Uterus (tissue), 2 donors: ENCODE measurements around the gene TMEM115.

Experiments used
- POLR2A ChIP-seq, 2 donors: fragments of 450-650 bp; IDR thresholded peaks; one replicate each; pipeline ENCODE4 v1.6.1; 2016; ENCODE audit warnings: antibody characterized with exemption in 2 of 2, mild to moderate bottlenecking in 1 of 2, moderate library complexity in 1 of 2
- TF ChIP-seq, protein P1 (sequence below), 4 experiments: fragments of 200-600 bp in 2 of 4; fragments of 450-650 bp in 2 of 4; sonication (generic) in 2 of 4; IDR thresholded peaks; one replicate each; pipeline ENCODE4 v1.5.1; 2016 to 2019; ENCODE audit warnings: antibody characterized with exemption in 4 of 4, mild to moderate bottlenecking in 2 of 4, moderate library complexity in 1 of 4

DNA sequence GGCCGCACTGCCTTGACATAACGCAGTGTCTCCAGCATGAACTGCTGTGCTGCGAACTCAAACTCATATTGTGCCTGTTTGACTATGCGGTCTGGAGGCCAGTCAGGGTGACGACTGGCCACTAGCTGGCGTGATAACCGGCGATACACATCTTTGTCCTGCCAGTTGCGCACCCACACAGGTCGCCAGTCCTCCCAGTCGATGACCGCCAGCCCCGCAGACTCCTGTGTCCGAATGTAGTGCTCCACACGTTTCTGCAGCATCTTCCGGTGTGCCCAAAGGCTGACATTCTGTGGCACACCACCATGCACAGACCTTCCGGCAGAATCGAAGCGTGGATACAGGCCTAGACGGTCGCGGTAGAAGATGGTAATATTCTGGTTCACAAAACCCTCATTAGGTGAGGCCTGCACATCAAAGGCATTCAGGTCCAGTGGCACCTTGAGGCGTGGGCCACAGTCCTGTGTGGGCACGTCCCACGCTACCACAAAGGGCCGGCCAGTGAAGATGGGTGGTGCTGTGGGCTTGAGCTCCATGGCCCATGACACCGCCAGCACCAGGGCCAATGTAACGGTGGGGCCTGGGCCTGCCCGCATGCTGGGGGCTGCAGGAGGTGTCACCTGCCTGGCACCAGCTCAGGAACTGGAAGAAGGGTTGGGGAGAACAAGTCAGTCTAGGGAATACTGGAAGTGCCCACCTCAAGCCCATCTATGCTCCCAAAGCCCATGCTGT lies 39.3 kb downstream of the TMEM115 start:
- TF ChIP-seq, protein P1, sequence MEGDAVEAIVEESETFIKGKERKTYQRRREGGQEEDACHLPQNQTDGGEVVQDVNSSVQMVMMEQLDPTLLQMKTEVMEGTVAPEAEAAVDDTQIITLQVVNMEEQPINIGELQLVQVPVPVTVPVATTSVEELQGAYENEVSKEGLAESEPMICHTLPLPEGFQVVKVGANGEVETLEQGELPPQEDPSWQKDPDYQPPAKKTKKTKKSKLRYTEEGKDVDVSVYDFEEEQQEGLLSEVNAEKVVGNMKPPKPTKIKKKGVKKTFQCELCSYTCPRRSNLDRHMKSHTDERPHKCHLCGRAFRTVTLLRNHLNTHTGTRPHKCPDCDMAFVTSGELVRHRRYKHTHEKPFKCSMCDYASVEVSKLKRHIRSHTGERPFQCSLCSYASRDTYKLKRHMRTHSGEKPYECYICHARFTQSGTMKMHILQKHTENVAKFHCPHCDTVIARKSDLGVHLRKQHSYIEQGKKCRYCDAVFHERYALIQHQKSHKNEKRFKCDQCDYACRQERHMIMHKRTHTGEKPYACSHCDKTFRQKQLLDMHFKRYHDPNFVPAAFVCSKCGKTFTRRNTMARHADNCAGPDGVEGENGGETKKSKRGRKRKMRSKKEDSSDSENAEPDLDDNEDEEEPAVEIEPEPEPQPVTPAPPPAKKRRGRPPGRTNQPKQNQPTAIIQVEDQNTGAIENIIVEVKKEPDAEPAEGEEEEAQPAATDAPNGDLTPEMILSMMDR (IDR thresholded peaks at IDR 0.05), result no peak
- TF ChIP-seq POLR2A (IDR thresholded peaks at IDR 0.05), result no peak
